ENCODE measurements around the gene MSRB3. TPM values are rescaled to one million over a fixed set of nuclear protein-coding genes. Genes with fewer than 3 reads are reported as not detected.

MSRB3 gene
- polyA plus RNA-seq, 1 donor (not counting 4 experiments of a cell fraction or from before 2014, with no cell fraction given): 12.3 TPM

GRCh38 chr12:65252515-65252914 is 26.0 kb upstream of the MSRB3 start:
- no peak overlapping the region for H3K4me3 ChIP-seq (ENCODE audit: control insufficient read depth in 2 of 3, extremely low read depth in 1 of 3, insufficient read depth in 2 of 3, low read depth in 1 of 3, low read length in 3 of 3)
- H3K9me3 ChIP-seq (ENCODE audit: control insufficient read depth, low read depth, low read length): no peaks in the 10 kb centered on the region
- H3K27me3 ChIP-seq (ENCODE audit: control insufficient read depth, extremely low read depth, insufficient read depth, low read length): no peaks in the 10 kb centered on the region
- TF ChIP-seq CTCF (optimal IDR thresholded peaks at IDR 0.05 in 1 of 3, IDR thresholded peaks at IDR 0.05 in 1 of 3, conservative IDR thresholded peaks at IDR 0.05 in 1 of 3; ENCODE audit: extremely low read depth in 1 of 3, insufficient read depth in 2 of 3, low read length in 3 of 3) (no peak), EZH2 (IDR thresholded peaks at IDR 0.05; ENCODE audit: low read length) (no peak)
- no peaks in the 10 kb centered on the region for H4K20me1 ChIP-seq (ENCODE audit: control insufficient read depth, extremely low read depth, insufficient read depth, low read length)
- dilution Hi-C loops (cut with MboI; ENCODE audit: extremely low pct_ligation_motif_present, low sequenced_read_pairs): no loop called here
- H2AFZ ChIP-seq (ENCODE audit: control insufficient read depth, low read length): no peak overlapping the region
- no peaks in the 10 kb centered on the region for H3K36me3 ChIP-seq (ENCODE audit: control insufficient read depth in 2 of 2, extremely low read depth in 1 of 2, insufficient read depth in 2 of 2, low read length in 2 of 2)
- no peaks in the 10 kb centered on the region for H3K79me2 ChIP-seq (ENCODE audit: control insufficient read depth, insufficient read depth, low read length)
- H3K4me2 ChIP-seq (ENCODE audit: control insufficient read depth, extremely low read depth, insufficient read depth, low read depth, low read length): no peak overlapping the region
- no peak overlapping the region for H3K9ac ChIP-seq (ENCODE audit: control insufficient read depth, extremely low read depth, insufficient read depth, low read length)
- H3K9me1 ChIP-seq (ENCODE audit: control insufficient read depth, extremely low read depth, insufficient read depth, low read length): no peaks in the 10 kb centered on the region
- H3K27ac ChIP-seq (ENCODE audit: control insufficient read depth, insufficient read depth, low read length): no peak overlapping the region
- FAIRE-seq (no peak), DNase-seq (ENCODE audit: low read depth, low spot score) (no peak)
- no peaks in the 10 kb centered on the region for H3K4me1 ChIP-seq (ENCODE audit: control insufficient read depth, extremely low read depth, insufficient read depth, low read length)

DNA sequence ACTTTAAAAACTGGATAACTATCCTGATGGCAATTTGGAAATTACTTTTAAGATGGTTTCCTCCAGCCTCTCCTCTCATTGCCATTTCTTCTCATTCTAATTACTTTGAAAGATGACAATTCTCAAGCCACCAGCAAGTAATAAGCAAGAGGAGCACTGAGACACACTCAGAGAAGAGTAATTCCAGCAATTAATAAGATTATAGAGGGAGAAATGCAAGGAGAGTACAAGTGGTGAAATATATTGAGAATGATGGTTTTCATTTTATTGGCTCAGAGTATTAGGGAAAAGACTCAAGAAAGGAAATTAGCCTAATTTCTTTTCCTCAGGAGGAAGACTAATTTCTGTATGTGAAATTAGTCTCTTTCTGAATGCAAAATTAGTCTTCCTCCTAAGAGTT is 20.5 kb upstream of the MSRB3 start:
- Histone ChIP-seq H3K79me2 (ENCODE audit: control insufficient read depth, insufficient read depth, low read length) (no peaks in the 10 kb centered on the region), H3K4me2 (ENCODE audit: control insufficient read depth, extremely low read depth, insufficient read depth, low read depth, low read length) (no peak overlapping the region), H3K4me3 (ENCODE audit: control insufficient read depth in 2 of 3, extremely low read depth in 1 of 3, insufficient read depth in 2 of 3, low read depth in 1 of 3, low read length in 3 of 3) (no peak overlapping the region), H3K4me1 (ENCODE audit: control insufficient read depth, extremely low read depth, insufficient read depth, low read length) (no peaks in the 10 kb centered on the region), H3K9ac (ENCODE audit: control insufficient read depth, extremely low read depth, insufficient read depth, low read length) (no peak overlapping the region), H3K9me3 (ENCODE audit: control insufficient read depth, low read depth, low read length) (no peaks in the 10 kb centered on the region), H2AFZ (ENCODE audit: control insufficient read depth, low read length) (no peak overlapping the region), H3K27ac (ENCODE audit: control insufficient read depth, insufficient read depth, low read length) (no peak overlapping the region), H3K36me3 (ENCODE audit: control insufficient read depth in 2 of 2, extremely low read depth in 1 of 2, insufficient read depth in 2 of 2, low read length in 2 of 2) (no peaks in the 10 kb centered on the region), H3K27me3 (ENCODE audit: control insufficient read depth, extremely low read depth, insufficient read depth, low read length) (no peaks in the 10 kb centered on the region), H4K20me1 (ENCODE audit: control insufficient read depth, extremely low read depth, insufficient read depth, low read length) (no peaks in the 10 kb centered on the region), H3K9me1 (ENCODE audit: control insufficient read depth, extremely low read depth, insufficient read depth, low read length) (no peaks in the 10 kb centered on the region)
- dilution Hi-C loops (cut with MboI; ENCODE audit: extremely low pct_ligation_motif_present, low sequenced_read_pairs): no loop called here
- DNase-seq (ENCODE audit: low read depth, low spot score) (no peak), FAIRE-seq (no peak)
- TF ChIP-seq CTCF (optimal IDR thresholded peaks at IDR 0.05 in 1 of 3, IDR thresholded peaks at IDR 0.05 in 1 of 3, conservative IDR thresholded peaks at IDR 0.05 in 1 of 3; ENCODE audit: extremely low read depth in 1 of 3, insufficient read depth in 2 of 3, low read length in 3 of 3) (no peak), EZH2 (IDR thresholded peaks at IDR 0.05; ENCODE audit: low read length) (no peak)
